Natural killer cell treated with Interleukin-12 subunit alpha and Interleukin-12 subunit beta and Interleukin-15 and Interleukin-18, amount 100 ng/mL, for 72 hours (primary cell): ENCODE results near the gene ZFYVE27. TPM values are rescaled to one million over a fixed set of nuclear protein-coding genes. Genes with fewer than 3 reads are reported as not detected.
A peak's percentile ranks its signal among the peaks of the same experiment; 100 is the strongest.

Experiments
- ATAC-seq, 2 donors: fragments of 150-1000 bp; cut with Tn5 transposase in 1 of 2; sonication (Bioruptor Pico), chemical (Tn5 transposase) in 1 of 2; 2 replicates each; pipeline ENCODE4 v1.10.0; 2021
- DNase-seq: peaks from one replicate; pipeline ENCODE4 v3.0.0; 2022; ENCODE audit warnings: low spot score
- H3K27ac Mint-ChIP-seq, 2 donors: 1 replicate in 1 of 2; 2 replicates in 1 of 2; pipeline ENCODE4 v1.8.0; 2022; ENCODE audit warnings: mixed read lengths in 2 of 2, mild to moderate bottlenecking in 1 of 2, moderate library complexity in 1 of 2
- H3K27me3 Mint-ChIP-seq, 2 donors: 1 replicate in 1 of 2; 2 replicates in 1 of 2; pipeline ENCODE4 v1.8.0; 2022; ENCODE audit warnings: mixed read lengths in 2 of 2
- H3K36me3 Mint-ChIP-seq: one replicate; pipeline ENCODE4 v1.8.0; 2022; ENCODE audit warnings: mixed read lengths
- H3K4me1 Mint-ChIP-seq, 2 donors: 1 replicate in 1 of 2; 2 replicates in 1 of 2; pipeline ENCODE4 v1.8.0; 2022; ENCODE audit warnings: low read depth in 2 of 2, mixed read lengths in 2 of 2, mild to moderate bottlenecking in 1 of 2
- H3K4me3 Mint-ChIP-seq: one replicate; pipeline ENCODE4 v1.8.0; 2022; ENCODE audit warnings: mixed read lengths
- H3K9me3 Mint-ChIP-seq: 2 replicates; pipeline ENCODE4 v1.8.0; 2022; ENCODE audit warnings: mixed read lengths
- total RNA-seq, 2 donors: library from RNA; stranded (reverse); gene quantifications; one replicate each; pipeline ENCODE4 v1.2.3, GENCODE V29; 2022

The ZFYVE27 gene
- total RNA-seq, 2 donors from 2014 or later: 34.9 to 59.6 TPM

DNA sequence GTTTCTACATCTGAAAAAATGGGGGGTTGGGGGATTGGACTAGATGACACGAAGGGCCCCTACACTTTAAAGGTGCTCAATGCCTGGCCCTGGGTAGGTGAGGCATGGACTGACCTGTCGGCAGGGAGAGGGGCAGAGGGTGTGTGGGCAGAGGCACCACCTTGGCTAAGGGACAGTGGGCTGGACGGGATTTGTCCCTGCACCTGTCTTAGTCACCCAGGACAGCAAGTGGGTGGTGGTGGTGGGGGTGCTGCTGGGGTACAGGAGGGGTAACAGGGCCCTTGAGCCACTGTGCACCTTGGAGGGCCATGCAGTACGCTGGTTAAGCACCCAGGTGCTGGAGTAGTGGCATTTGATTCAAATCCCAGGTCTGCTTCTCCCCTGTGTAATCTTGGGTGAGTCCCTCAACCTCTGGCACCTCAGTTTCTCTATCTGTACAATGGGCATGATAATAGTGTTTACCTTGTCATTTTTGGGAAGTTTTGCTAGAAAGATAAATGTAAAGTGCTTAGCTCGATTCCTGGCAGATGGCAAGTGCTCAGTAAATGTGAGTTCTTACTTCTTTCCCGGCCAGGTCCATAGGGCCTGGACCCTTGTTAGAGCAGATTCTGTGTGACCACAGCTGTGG is 53.0 kb downstream of the ZFYVE27 start:
- ATAC-seq: no peak

DNA sequence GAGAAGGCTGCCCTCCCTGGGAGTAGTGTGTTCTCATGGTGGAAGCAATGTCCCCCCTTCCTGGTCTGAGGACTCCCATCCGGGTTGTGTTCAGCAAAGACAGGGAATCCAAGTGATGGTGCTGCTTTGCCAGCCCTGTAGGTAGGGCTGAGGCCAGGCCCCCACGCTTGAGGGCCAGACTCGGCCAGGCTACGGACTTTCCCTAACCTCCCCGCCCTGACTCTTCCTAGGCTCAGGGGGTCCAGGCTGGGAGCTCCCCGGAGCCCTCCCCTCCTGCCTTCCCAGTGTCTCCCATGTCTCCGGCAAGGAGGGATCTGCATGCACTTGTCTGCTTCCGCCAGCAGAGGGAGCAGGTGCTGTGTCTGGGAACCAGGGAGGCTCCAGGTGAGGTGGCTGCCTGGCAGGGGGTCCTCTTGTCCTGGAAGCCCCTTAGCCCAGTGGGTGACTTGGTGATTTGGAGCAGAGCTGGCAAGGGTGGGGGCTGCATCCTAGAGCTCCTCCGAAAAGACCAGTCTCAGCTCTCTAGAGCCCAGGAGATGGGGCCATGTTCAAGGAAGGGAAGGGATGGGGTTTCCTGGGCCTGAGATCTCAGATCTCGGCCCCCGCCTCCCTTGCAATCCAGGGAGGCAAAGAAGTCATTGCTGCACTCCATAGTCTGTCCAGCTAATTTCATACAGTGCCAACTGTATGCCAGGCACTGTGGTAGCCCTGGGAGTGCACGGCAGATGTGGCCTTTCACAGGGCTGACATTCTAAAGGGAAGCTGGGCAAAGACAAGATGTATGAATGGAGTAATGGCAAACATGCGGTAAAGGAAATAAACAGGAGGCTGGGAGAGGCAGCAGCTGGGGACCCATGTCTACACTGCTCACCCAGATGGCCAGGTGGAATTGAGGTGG is 55.1 kb downstream of the ZFYVE27 start:
- Mint-ChIP-seq H3K36me3 (no peaks in the 10 kb centered on the region), H3K9me3 (no peaks in the 10 kb centered on the region), H3K4me3 (no peak overlapping the region), H3K27ac (no peak overlapping the region), H3K4me1 (peaks cover 15 to 17% of the 10 kb centered on the region in 2 donors), H3K27me3 (peaks cover 0 to 2% of the 10 kb centered on the region in 2 donors)
- DNase-seq (peak; percentile 77), ATAC-seq (peak; percentile 53 to 73)

More for the DNA sequence above, 53.0 kb downstream of the ZFYVE27 start:
- H3K27ac Mint-ChIP-seq: no peak overlapping the region
- peaks cover 6% of the 10 kb centered on the region in 2 donors for H3K4me1 Mint-ChIP-seq
- peaks cover 0 to 2% of the 10 kb centered on the region in 2 donors for H3K27me3 Mint-ChIP-seq
- H3K36me3 Mint-ChIP-seq: no peaks in the 10 kb centered on the region
- no peaks in the 10 kb centered on the region for H3K9me3 Mint-ChIP-seq
- peak; percentile 23 for DNase-seq
- no peak overlapping the region for H3K4me3 Mint-ChIP-seq

DNA sequence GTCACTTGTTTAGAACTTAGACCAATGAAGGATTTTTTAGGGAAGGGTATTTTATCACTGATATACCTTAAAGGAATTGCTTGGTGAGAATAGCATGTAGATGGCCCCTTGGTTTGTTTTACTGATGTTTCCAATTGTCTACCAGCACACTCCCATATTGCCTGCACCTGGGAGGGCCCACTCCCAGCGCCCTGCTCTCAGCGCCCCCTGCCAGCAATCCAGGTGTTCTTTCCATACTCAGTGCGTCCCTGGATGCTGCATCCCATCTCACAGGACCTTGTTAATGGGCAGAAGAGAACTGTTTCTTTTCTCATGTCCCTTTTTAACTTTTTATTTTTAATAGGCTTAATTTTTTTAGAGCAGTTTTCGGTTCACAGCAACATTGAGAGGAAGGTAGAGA is 59.0 kb downstream of the ZFYVE27 start:
- DNase-seq (no peak), ATAC-seq (no peak)
- Mint-ChIP-seq H3K4me3 (no peak overlapping the region), H3K36me3 (peaks cover 9% of the 10 kb centered on the region), H3K4me1 (peaks cover 15 to 24% of the 10 kb centered on the region in 2 donors), H3K27me3 (no peaks in the 10 kb centered on the region), H3K9me3 (peaks cover 7% of the 10 kb centered on the region), H3K27ac (peak overlapping the region; percentile 81 to 85)

DNA sequence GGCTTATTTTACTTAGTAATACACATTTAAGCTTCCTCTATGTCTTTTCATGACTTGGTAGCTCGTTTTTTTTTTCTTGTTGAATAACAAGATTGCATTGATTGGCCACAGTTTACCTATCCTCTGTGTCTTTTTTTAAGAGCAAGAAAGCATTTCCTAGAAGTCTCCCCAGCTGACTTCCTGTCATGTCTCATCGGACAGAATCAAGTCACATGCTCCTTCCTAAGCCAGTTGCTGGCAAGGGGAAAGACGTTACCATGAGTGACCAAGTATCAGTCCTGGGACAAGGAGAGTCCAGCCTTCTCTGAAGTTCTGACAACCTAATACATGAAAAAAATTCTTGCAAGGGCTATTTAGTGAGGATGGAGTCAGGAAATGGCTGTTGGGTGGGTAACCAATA is 59.7 kb downstream of the ZFYVE27 start:
- Mint-ChIP-seq H3K4me3 (peak overlapping the region; percentile 67), H3K27me3 (no peaks in the 10 kb centered on the region), H3K9me3 (peaks cover 7% of the 10 kb centered on the region), H3K27ac (peak overlapping the region; percentile 81 to 85), H3K4me1 (peaks cover 15 to 24% of the 10 kb centered on the region in 2 donors), H3K36me3 (peaks cover 9% of the 10 kb centered on the region)
- ATAC-seq (peak; percentile 78 to 83), DNase-seq (peak; percentile 61)

DNA sequence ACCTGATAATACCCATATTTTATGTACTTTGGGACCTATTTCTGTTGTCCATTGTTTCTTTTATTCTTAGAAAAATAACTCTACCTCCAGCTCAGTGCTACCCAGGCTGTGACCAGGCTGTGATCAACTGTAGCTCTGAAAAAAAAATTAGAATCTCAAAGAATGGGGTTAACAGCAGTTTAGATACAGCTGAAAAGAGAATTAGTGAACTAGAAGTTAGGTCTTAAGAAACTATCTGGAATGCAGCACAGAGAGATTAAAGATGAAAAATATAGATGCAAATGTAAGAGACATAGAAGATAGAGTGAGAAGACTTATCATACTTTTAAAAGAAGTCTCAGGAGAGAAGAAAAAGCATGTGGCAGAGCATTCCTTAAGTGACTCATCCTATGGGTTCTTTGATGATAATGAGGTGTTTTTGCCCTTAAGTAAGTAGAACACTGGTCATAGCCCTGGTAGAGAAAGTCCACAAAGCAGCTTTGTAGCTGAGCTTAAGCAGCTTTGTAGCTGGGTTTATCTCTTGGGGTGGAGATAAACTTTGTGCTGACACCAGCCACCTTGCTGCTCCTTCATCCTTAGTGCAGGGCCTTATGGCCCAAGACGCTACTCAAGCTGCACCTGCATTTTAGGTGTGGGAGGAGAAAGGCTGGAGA is 62.2 kb downstream of the ZFYVE27 start:
- ATAC-seq: no peak

DNA sequence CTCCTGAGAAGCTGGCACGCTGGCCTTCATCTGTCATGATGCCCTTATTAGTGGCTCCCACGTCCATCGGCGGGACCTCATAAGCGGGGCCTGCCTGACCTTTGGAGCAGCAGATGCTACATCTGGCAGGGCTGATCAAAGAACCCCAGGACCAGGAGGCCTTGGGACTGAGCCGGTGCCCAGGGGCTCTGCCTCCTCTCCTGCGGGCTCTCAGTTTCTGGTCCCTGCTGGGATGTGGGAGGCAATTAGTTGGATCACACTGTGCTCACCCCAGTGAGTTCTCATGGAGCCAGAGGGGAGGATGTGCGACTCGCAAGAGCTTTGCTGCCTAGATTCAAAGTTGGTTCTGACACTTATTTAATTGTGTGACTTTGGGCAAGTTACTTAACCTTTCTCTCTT is 63.5 kb downstream of the ZFYVE27 start:
- Mint-ChIP-seq H3K9me3 (peaks cover 7% of the 10 kb centered on the region), H3K27me3 (peaks cover 4 to 6% of the 10 kb centered on the region in 2 donors), H3K4me3 (no peak overlapping the region), H3K36me3 (peaks cover 9% of the 10 kb centered on the region), H3K4me1 (peaks cover 9 to 21% of the 10 kb centered on the region in 2 donors), H3K27ac (no peak overlapping the region)
- ATAC-seq (no peak), DNase-seq (peak; percentile 38)

More for the DNA sequence above, 62.2 kb downstream of the ZFYVE27 start:
- Mint-ChIP-seq H3K27ac (no peak overlapping the region), H3K9me3 (peaks cover 7% of the 10 kb centered on the region), H3K4me1 (peaks cover 9 to 21% of the 10 kb centered on the region in 2 donors), H3K4me3 (no peak overlapping the region), H3K36me3 (peaks cover 9% of the 10 kb centered on the region), H3K27me3 (peaks cover 4 to 6% of the 10 kb centered on the region in 2 donors)
- peak; percentile 44 for DNase-seq

DNA sequence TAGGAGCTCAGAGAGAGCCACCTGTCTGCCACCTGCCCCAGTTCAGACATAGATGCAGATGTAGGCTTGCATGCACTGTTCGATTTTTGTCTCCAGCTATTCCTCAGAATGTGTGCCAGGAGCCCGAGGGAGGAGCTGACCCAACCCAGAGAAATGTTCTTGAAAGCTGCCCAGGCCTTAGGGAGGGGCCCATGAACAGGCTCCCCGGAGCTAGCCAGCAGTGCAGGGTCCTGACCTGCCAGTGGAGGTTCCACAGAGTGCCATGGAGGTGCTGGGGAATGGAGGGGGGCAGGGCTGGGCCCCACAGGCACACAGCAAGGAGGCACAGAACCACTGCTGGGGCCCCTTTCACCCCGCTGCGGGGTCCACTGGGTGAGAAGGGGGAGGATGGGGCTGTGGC is 64.5 kb downstream of the ZFYVE27 start:
- peaks cover 9% of the 10 kb centered on the region for H3K36me3 Mint-ChIP-seq
- no peak overlapping the region for H3K27ac Mint-ChIP-seq

DNA sequence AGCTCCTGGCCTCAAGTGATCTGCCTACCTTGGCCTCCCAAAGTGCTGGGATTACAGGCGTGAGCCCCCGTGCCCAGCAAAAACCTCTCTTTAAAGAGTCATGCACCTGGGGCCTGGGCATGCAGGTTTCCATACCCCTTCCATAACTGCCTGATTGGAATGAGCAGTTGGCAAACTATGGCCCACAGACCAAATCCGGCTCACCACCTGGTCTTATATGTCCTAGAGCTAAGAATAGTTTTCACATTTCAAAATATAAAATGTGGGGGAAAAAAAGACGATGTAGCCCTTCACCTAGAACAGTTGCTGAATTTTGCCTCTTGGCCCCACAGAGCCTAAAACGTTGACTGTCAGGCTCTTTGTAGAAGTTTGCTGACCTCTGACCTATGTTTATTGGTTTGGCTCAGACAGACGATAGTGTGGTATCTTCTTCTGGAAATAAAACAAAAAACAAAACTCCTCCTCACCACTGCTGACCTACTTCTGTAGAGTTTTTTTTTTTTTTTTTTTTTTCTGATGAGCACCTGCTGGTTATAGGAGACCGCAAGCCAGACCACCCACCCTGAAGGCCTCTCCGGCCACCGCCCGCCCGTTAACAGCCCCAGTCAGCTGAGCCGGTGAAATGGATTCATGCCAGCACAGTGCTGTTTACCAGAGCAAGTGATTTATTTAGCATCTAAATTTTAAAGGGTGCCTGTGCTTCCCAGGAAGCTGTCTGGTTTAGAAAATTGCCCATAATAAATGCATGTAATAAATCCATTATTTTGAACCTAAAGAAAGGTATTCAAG is 68.4 kb downstream of the ZFYVE27 start:
- no peak for ATAC-seq

More for the DNA sequence above, 64.5 kb downstream of the ZFYVE27 start:
- no peak overlapping the region for H3K4me3 Mint-ChIP-seq
- H3K27me3 Mint-ChIP-seq: peaks cover 4 to 6% of the 10 kb centered on the region in 2 donors
- ATAC-seq (no peak), DNase-seq (no peak)
- peaks cover 5 to 15% of the 10 kb centered on the region in 2 donors for H3K4me1 Mint-ChIP-seq
- peaks cover 7% of the 10 kb centered on the region for H3K9me3 Mint-ChIP-seq

DNA sequence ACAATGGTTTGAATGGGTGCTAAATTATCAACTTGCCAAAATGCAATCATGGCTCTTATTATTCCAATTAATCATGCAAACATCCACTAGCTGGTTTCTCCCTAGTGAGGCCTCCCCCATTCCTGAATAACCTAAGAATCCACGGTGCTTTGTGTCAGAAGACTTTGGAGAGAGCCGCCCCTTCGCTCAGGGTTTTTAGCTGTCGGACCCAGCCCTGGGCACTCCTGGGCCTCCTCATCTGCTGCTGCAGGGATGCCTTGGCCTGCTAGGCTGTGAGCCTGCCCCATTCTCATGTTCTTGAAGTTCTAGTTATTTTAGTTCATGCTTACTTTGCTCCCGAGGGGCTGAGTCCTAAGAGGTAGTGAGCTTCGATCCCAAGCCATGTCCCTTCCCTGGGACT is 69.0 kb downstream of the ZFYVE27 start:
- Mint-ChIP-seq H3K27me3 (peaks cover 4 to 6% of the 10 kb centered on the region in 2 donors), H3K9me3 (no peaks in the 10 kb centered on the region), H3K4me1 (peaks cover 0 to 3% of the 10 kb centered on the region in 2 donors), H3K36me3 (no peaks in the 10 kb centered on the region), H3K4me3 (no peak overlapping the region), H3K27ac (no peak overlapping the region)
- no peak for DNase-seq
- no peak for ATAC-seq

More for the DNA sequence above, 68.4 kb downstream of the ZFYVE27 start:
- no peak for DNase-seq
- no peak overlapping the region for H3K27ac Mint-ChIP-seq
- H3K4me1 Mint-ChIP-seq: peaks cover 0 to 3% of the 10 kb centered on the region in 2 donors
- H3K9me3 Mint-ChIP-seq: no peaks in the 10 kb centered on the region
- H3K36me3 Mint-ChIP-seq: no peaks in the 10 kb centered on the region
- H3K4me3 Mint-ChIP-seq: no peak overlapping the region
- peaks cover 4 to 6% of the 10 kb centered on the region in 2 donors for H3K27me3 Mint-ChIP-seq

DNA sequence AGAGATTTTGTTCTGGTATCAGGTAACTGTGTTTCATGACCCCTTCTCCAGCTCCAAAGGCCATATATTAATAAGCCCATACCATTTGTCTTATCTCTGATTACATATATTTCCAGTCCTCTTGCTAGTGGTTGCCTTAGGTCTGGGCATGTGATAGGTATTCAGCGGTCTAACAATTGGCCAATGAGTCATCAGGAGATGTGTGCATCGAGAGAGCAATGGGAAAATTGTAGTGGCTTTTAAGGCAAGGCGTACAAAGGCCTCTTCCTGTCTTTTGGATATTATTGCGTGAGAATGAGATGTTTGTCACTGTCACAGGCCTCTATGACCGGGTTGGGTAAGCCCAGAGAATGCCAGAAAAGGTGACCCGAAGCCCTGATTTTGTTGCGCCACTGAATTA is 73.5 kb downstream of the ZFYVE27 start:
- Mint-ChIP-seq H3K36me3 (no peaks in the 10 kb centered on the region), H3K4me1 (no peaks in the 10 kb centered on the region), H3K4me3 (no peak overlapping the region), H3K9me3 (no peaks in the 10 kb centered on the region), H3K27me3 (peaks cover 4 to 5% of the 10 kb centered on the region in 2 donors), H3K27ac (no peak overlapping the region)
- ATAC-seq (no peak), DNase-seq (no peak)
